HEK293T (cell line): ENCODE measurements around the gene EXOC4.

Experiments
- CTCF ChIA-PET: fragments of 350-600 bp; formaldehyde crosslinking; extraction: SDS; loops from one replicate; lab custom pipeline; 2021; ENCODE audit warnings: antibody characterized with exemption, inconsistent platforms; lab: Yijun Ruan, JAX
- POLR2A ChIA-PET: fragments of 350-600 bp; formaldehyde crosslinking; extraction: SDS; loops from one replicate; lab custom pipeline; 2020; ENCODE audit warnings: antibody characterized with exemption, inconsistent platforms; lab: Yijun Ruan, JAX
- DNase-seq: peaks from one replicate; pipeline ENCODE4 v3.0.0; 2012; ENCODE audit warnings: mixed read lengths; ENCODE audit errors: extremely low spot score
- ARNT ChIP-seq: fragments of 450-650 bp; IDR thresholded peaks from 2 replicates; pipeline ENCODE4 v1.6.1; 2017; ENCODE audit warnings: mild to moderate bottlenecking
- BHLHE40 ChIP-seq: fragments of 450-650 bp; IDR thresholded peaks from 2 replicates; pipeline ENCODE4 v1.6.1; 2016; ENCODE audit warnings: mild to moderate bottlenecking, moderate library complexity, borderline replicate concordance
- CTBP1 ChIP-seq: fragments of 450-650 bp; IDR thresholded peaks from 2 replicates; pipeline ENCODE4 v1.6.1; 2016; ENCODE audit warnings: borderline replicate concordance
- ELF4 ChIP-seq: fragments of 450-650 bp; IDR thresholded peaks from 2 replicates; pipeline ENCODE4 v1.6.1; 2017; ENCODE audit warnings: antibody characterized with exemption
- FOXA1 ChIP-seq: fragments of 450-650 bp; IDR thresholded peaks from 2 replicates; pipeline ENCODE4 v1.6.1; 2016; ENCODE audit warnings: mild to moderate bottlenecking
- FOXK2 ChIP-seq: fragments of 450-650 bp; IDR thresholded peaks from 2 replicates; pipeline ENCODE4 v1.6.1; 2016; ENCODE audit warnings: mild to moderate bottlenecking
- FOXM1 ChIP-seq: fragments of 450-650 bp; IDR thresholded peaks from 2 replicates; pipeline ENCODE4 v1.6.1; 2017; ENCODE audit warnings: mild to moderate bottlenecking, borderline replicate concordance
- HDGF ChIP-seq: fragments of 450-650 bp; IDR thresholded peaks from 2 replicates; pipeline ENCODE4 v1.6.1; 2017; ENCODE audit warnings: antibody characterized with exemption, borderline replicate concordance
- L3MBTL2 ChIP-seq: fragments of 450-650 bp; conservative IDR thresholded peaks from 2 replicates; pipeline ENCODE4 v1.6.1; 2016; ENCODE audit warnings: mild to moderate bottlenecking
- LEF1 ChIP-seq: fragments of 450-650 bp; IDR thresholded peaks from 2 replicates; pipeline ENCODE4 v1.6.1; 2017; ENCODE audit warnings: mild to moderate bottlenecking, borderline replicate concordance
- NFRKB ChIP-seq: fragments of 450-650 bp; IDR thresholded peaks from 2 replicates; pipeline ENCODE4 v1.6.1; 2016; ENCODE audit warnings: mild to moderate bottlenecking, moderate library complexity
- PKNOX1 ChIP-seq: fragments of 450-650 bp; IDR thresholded peaks from 2 replicates; pipeline ENCODE4 v1.6.1; 2016
- SP1 ChIP-seq: fragments of 450-650 bp; IDR thresholded peaks from 2 replicates; pipeline ENCODE4 v1.6.1; 2017
- SUZ12 ChIP-seq: fragments of 450-650 bp; IDR thresholded peaks from 2 replicates; pipeline ENCODE4 v1.6.1; 2016; ENCODE audit warnings: mild to moderate bottlenecking
- TARDBP ChIP-seq: fragments of 450-650 bp; IDR thresholded peaks from 2 replicates; pipeline ENCODE4 v1.6.1; 2016
- ZNF384 ChIP-seq: fragments of 450-650 bp; IDR thresholded peaks from 2 replicates; pipeline ENCODE4 v1.6.1; 2016

The EXOC4 gene

GRCh38 chr7:134004829-134005505 lies 752.1 kb downstream of the EXOC4 start:
- CTCF ChIA-PET = interaction anchor here (0.6 kb wide), 1 partner anchor 11 kb away, joined by 4 read pairs; no protein-coding TSS in a partner anchor
- TF ChIP-seq SUZ12 (no peak), NFRKB (no peak), PKNOX1 (no peak)
- POLR2A ChIA-PET = no interaction called here
- DNase-seq = no peak

DNA sequence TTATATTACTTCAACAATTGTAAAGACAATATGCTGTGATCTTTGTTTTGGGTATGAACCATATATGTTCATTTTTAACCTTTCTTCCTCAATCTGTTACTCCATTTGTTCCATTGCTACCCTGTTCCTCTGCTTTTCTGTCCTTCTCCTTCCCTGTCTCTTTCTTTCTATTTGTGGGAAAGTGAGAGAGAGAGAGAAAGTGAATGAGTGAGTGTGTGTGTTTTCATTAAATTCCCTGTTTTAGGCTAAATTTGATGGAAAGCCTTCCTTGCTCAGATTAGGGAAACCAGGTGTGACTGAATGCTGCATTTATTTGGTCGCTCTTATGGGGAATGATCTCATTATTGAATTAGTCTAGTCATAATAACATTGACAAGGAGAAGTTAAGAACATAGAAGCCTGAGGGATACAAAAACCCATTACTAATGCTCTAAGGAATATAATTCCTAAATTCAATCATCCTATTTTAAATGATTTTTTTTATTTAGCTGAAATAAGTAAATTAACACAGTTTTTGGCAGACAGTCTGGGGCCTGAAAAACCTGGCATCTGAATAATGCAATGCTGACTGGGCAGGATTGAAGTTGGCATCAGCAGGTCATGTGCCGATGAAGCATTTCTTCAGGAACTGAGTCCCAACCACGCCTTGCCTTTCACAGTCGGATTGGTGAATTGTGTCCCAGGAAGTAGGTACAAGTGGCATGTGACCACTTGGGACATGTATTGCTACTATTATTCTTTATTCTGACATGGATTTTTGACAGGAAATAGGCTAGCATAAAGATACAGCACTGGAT lies 756.6 kb downstream of the EXOC4 start:
- no peak for DNase-seq
- ChIA-PET POLR2A (no interaction called here), CTCF (no interaction called here)
- TF ChIP-seq ZNF384 (no peak), FOXK2 (no peak), CTBP1 (no peak), FOXA1 (no peak), HDGF (no peak), SUZ12 (no peak), SP1 (no peak), BHLHE40 (no peak), FOXM1 (no peak), LEF1 (no peak), NFRKB (no peak)

DNA sequence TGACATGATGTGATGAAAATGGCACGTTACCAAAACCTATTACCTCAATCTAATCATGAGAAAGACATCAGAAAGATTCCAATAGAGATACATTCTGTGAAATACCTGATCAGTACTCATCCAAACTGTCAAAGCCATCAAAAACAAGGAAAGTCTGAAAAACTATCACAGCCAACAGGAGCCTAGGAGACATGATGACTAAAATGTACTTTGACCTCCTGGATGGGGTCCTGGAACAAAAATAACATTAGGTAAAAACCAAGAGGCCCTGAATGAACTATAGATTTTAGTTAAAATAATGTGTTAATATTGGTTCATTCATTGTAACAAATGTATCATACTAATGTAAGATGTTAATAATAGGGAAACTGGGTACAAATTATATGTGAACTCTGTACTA lies 760.4 kb downstream of the EXOC4 start:
- TF ChIP-seq L3MBTL2 = no peak
- TF ChIP-seq PKNOX1 = 0 out of 2 replicates have a peak, but pooled peaks have one; percentile 13
- no peak for TF ChIP-seq ARNT
- ChIA-PET POLR2A (no interaction called here), CTCF (no interaction called here)
- no peak for DNase-seq

DNA sequence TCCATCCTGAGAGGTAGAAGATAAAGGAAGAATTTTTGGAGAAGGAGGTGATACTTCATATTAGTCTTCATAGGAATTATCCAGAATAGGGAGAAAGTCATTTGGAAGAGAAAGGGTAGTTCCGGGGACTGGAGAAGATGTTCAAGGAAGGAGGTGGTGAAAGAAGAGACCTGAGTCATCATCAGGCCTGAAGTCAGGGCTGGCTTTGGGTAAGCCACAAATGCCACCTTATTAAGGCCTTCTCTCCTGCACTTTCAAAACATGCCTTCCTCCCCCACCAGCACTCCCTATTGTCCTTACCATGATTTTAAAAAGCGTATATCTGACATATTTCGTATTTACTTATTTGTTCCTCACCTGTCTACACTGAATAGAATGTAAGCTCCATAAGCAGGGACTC lies 762.1 kb downstream of the EXOC4 start:
- TF ChIP-seq HDGF = no peak
- no peak for TF ChIP-seq FOXA1
- TF ChIP-seq LEF1 = no peak
- TF ChIP-seq FOXM1 = no peak
- no peak for DNase-seq
- ChIA-PET POLR2A (no interaction called here), CTCF (no interaction called here)

DNA sequence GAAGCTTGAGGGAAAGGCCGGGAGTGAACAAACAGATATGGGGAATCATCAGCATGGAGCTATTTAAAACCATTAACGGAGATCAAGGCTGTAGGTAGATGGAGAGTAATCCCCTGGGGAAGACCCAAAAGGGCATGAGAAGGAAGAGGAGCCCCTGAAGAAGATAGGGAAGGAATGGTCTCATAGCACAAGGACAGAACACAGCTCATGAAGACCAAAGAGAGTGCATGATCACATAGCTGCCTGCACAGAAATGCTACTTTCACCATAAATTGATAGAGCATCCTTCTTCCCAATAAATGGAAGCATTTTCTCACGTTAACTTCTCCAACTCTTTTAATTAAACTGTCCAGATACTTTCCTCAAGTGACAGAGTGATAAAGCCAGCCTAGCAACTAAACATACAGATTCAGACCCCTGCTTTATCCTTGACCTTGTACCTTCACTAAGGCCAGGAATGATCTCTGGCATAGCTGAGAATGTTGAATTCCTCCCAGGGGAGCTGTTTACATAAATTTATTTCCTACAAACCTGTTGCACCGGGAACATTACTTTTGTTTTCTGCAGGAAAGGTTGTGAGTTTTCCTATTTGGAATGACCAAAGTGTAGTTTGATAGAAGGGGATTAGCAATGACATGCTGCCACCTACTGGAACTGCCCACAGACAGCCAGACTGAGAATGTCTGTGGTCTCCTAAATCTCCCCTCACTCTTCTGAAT lies 763.5 kb downstream of the EXOC4 start:
- POLR2A ChIA-PET = no interaction called here
- CTCF ChIA-PET = interaction anchor here (0.7 kb wide), 2 partner anchors 11 to 275 kb away, joined by 4 read pairs; no protein-coding TSS in a partner anchor
- DNase-seq = peak; percentile 60

GRCh38 chr7:134016942-134017303 lies 764.0 kb downstream of the EXOC4 start:
- ChIA-PET POLR2A (no interaction called here), CTCF (interaction anchor here (0.7 kb wide), 1 partner anchor 275 kb away, joined by 4 read pairs; no protein-coding TSS in a partner anchor)
- DNase-seq = no peak
- TF ChIP-seq NFRKB (no peak), LEF1 (no peak), HDGF (no peak)

More for the DNA sequence above, 763.5 kb downstream of the EXOC4 start:
- TF ChIP-seq PKNOX1 = no peak
- no peak for TF ChIP-seq ARNT
- TF ChIP-seq FOXM1 = no peak
- no peak for TF ChIP-seq BHLHE40
- no peak for TF ChIP-seq SUZ12
- no peak for TF ChIP-seq CTBP1
- TF ChIP-seq SP1 = no peak
- no peak for TF ChIP-seq NFRKB
- no peak for TF ChIP-seq ELF4
- TF ChIP-seq FOXA1 = no peak
- no peak for TF ChIP-seq LEF1
- TF ChIP-seq HDGF = no peak

GRCh38 chr7:134018306-134018705 lies 765.4 kb downstream of the EXOC4 start:
- ChIA-PET POLR2A (no interaction called here), CTCF (no interaction called here)
- no peak for DNase-seq
- TF ChIP-seq ARNT (no peak), HDGF (no peak), NFRKB (no peak), SP1 (no peak), FOXA1 (no peak), FOXM1 (no peak), L3MBTL2 (no peak), CTBP1 (no peak), SUZ12 (no peak), LEF1 (no peak), TARDBP (no peak), FOXK2 (no peak), ELF4 (no peak), PKNOX1 (no peak), BHLHE40 (no peak), ZNF384 (no peak)
